NB4 (cell line): Measurements from ENCODE around the gene FAS.

Source experiments
- CTCF ChIP-seq: IDR thresholded peaks from one replicate; pipeline ENCODE4 v1.5.1; 2012; ENCODE audit warnings: low read depth, low read length
- MYC ChIP-seq: IDR thresholded peaks from 2 replicates; pipeline ENCODE4 v1.6.1; 2011; ENCODE audit warnings: low read depth, low read length
- POLR2A ChIP-seq: IDR thresholded peaks from 2 replicates; pipeline ENCODE4 v1.6.1; 2011; ENCODE audit warnings: mild to moderate bottlenecking; ENCODE audit not compliant: insufficient read length; ENCODE audit errors: extremely low read depth
- TF ChIP-seq, protein P1 (sequence below): IDR thresholded peaks from 2 replicates; pipeline ENCODE4 v1.6.1; 2011; ENCODE audit warnings: low read depth, low read length

DNA sequence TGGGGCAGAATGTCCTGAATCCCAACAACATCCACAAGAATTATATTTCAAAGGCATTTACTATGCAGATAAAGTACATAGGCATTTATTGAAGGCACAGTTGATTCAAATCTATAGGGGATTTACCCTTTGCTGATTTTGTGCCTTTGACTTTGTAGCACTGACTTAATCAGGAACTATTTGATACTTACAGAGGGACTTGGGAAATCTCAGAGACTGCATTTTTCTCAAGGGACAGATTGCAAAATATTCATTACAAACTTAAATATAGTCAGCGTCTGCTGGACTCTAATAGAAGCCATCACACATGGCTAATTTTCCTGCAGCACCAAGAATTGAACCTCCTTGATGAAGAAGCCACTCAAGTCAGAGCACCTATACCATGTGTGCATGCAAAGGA lies 44.9 kb downstream of the FAS start:
- TF ChIP-seq CTCF (no peak), POLR2A (no peak), MYC (no peak)
- TF ChIP-seq, protein P1, sequence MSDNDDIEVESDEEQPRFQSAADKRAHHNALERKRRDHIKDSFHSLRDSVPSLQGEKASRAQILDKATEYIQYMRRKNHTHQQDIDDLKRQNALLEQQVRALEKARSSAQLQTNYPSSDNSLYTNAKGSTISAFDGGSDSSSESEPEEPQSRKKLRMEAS = no peak
